ENCODE measurements around the gene CSPG4.
"Not testable (repeated sequence)": the region's sequence is repeated elsewhere in the genome, so short reads cannot be mapped to it uniquely, and the experiment has no call there.

GRCh38 chr15:75693028-75693427 is 19.6 kb downstream of the CSPG4 start:
- TF ChIP-seq CTCF (IDR thresholded peaks at IDR 0.05; ENCODE audit: insufficient read depth, low read length); POLR2AphosphoS5 (IDR thresholded peaks at IDR 0.05; ENCODE audit: low read depth); REST (IDR thresholded peaks at IDR 0.05; ENCODE audit: insufficient replicate concordance, low read depth): not testable (repeated sequence)
